Embryonic facial prominence (tissue), 1 donor: Measurements from ENCODE around the gene ARMC2.
"Not testable (repeated sequence)": the region's sequence is repeated elsewhere in the genome, so short reads cannot be mapped to it uniquely, and the experiment has no call there.

Source experiments
- DNase-seq: peaks from one replicate; pipeline ENCODE4 v3.0.0-alpha.2; 2016; ENCODE audit errors: extremely low spot score

The ARMC2 gene

DNA sequence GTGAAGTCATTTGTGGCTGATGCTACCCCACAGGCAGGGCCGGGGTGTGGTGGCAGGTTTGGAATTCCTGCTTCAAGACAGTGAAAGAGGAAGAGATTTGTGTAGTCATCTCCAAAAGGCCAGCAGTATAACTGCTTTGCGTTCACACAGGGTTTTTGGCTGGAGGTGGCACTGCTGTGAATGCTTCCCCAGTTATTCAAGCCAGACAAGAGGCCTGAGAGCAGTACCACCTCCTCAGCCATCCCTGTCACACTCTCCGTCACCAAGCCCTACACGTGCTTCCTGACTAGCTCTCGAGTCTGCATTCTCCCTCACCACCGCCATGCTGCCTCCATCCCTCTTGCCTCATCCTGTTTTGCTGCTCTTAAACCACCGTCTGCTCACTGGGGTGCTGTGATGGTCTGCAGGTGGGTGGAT lies 23.9 kb downstream of the ARMC2 start:
- DNase-seq, result no peak

DNA sequence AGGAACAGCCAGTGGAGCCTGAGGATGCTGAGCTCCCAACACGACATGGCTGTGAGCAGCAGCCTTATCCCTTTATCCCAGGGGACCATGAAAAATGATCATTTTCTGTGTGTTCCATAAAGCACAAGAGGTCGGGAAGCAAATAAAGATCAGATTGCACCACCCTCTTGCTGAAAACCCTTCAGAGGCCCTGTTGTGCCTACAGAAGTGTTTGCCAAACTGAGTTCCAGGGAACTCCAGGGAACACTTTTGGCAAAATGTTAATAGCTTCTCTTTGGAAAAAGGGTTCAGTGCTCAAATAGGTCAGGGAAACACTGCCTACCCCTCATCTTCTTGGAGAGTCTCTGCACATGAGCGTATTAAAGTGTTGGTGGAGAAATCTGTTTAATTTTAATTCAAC lies 24.4 kb downstream of the ARMC2 start:
- no peak for DNase-seq

DNA sequence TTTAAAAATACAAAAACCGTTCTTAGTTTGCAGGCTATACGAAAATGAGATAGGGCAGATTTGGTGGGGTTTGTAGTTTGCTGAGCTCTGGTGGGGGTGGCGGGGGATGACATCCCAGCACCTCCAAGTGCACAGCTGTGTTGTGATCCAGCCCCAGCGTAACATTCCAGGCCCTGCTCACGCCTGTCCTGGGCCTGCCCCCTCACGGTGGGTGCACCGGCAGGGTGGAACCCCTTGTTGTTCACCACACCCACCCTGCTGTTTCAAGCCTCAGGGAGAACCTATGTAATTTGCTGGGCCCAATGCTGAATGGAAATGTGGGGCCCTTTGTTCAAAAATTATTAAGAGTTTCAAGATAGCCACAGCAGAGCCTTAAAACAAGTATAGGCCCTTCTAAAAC lies 25.0 kb downstream of the ARMC2 start:
- DNase-seq, result no peak

DNA sequence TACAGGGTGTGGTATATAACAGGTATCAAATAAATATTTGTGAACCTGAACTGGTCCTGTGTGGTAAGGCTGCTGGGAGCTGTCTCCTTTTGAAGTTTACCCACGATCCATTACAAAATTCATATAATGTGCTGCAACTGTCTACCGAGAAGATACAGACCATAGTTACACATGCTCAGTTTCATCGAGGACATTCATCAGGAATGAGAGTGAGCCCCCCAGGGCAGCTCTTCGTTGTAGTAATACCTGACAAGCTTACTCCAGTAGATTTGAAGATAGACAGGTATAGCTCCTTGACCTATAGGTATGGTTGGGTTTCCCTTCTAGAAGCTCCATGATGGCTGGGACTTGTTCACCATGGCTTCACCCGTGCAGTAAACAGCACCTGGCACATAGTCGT lies 25.7 kb downstream of the ARMC2 start:
- no peak for DNase-seq

DNA sequence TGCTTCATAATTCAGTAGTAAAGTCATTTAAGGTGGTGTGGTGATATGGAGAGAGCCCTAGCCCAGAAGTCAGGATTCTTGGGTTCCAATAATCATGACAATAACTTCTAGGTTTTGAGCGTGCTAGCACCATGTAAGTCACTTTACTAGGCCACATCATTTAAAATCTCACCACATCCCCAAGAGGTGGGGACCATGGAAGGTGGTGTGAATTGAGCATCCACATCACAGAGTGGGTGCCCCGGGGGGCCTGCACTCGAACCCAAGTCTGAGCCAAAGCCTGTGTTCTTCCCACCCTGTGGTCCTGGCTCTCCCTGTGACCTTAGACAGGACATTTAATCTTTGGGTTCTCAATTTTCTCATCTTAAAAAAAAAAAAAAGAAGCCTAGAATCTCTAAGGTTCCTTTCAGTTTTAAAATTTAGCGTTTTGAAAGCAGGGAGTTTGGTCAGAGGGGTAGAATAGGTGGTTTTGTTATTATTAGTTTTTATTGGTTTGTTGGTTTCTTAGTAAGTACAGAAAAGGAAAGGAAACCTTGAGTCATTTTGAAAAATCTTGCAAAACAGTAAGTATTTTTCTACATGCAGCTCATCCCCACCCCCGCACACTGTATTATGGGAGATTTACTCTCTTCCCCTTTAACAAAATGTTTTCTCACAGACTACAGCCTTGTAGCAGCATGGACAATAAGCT lies 26.4 kb downstream of the ARMC2 start:
- no peak for DNase-seq

DNA sequence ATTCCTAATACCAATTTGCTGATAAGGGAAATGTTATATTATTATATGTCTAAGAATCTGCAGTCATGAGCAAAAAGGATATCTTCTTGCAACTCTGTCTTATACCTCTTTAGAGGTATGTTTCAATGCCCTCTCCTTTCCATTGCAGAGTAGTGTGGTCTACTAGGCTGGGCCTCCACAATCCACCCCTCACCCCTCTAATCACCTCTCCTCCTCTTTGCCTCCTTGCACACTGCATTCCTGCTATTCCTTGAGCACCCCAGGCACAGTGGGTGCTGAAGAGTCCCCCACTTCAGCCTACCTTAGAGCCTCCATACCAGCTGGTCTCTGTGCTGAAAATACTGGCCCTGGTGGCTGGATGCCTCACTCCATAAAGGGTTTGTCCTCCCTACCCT lies 26.9 kb downstream of the ARMC2 start:
- no peak for DNase-seq

DNA sequence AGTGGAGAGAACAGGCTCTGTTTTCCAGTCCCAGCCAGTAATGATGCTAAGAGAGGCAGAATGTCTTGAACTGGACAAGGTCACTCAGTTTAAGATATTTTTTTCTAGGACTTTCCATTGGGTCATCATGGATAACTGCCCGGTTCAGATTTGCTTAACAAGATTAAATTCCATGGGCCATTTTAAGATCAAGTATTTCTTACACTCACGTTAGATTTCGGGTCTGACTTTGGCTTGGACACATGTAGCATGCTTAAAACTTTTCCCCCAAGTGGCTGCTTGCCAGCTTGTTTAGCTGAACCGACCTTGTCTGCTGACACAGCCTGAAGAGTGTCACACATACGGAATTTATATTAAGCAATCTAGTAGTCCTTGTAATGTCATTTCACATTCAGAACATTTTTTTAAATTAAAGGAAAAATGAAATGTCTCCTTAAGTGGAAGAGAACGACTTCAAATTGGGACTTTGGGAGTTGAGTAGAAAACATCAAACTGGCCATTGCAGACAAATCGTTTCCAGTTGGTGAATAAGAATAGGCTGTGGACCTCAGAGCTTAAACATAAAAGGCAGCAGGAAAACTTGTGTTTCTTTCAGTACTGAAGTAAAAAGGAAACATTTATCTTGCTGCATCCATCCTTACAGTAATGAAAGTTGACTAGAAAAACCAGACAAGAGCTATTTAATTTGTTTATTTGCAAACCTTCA lies 29.0 kb downstream of the ARMC2 start:
- DNase-seq, result no peak

DNA sequence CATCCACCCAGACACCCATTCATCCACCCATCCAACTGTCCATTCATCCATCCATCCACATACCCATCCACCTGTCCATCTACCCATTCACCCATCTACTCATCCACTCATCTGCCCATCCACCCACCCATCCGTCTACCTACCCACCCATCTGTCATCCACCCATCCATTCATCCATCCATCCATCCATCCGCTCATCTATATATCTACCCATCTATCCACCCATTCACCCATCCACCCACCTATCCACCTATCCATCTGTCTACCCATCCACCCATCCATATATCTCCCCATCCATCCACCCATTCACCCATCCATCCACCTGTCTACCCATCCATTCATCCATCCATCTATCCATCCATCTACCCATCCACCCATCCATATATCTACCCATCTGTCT lies 30.7 kb downstream of the ARMC2 start:
- DNase-seq, result no peak

DNA sequence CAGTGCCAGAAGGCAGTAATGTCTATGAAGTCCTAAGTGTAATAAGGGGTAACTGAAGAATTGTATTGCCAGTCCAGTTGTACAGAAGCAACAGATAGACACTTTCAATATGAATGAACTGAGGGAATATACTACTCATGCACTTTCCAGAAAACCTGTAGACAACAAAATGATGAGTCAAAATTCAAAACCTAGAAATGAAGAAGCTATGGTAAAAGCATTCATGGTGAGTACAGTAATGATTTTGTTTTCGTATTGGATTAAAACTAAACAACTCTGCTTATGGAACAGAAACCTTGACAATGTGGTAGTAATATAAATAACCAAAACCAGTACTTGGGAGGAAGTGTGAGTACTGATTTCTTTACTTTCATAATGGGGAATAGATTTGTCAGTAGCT lies 35.0 kb downstream of the ARMC2 start:
- DNase-seq, result no peak

DNA sequence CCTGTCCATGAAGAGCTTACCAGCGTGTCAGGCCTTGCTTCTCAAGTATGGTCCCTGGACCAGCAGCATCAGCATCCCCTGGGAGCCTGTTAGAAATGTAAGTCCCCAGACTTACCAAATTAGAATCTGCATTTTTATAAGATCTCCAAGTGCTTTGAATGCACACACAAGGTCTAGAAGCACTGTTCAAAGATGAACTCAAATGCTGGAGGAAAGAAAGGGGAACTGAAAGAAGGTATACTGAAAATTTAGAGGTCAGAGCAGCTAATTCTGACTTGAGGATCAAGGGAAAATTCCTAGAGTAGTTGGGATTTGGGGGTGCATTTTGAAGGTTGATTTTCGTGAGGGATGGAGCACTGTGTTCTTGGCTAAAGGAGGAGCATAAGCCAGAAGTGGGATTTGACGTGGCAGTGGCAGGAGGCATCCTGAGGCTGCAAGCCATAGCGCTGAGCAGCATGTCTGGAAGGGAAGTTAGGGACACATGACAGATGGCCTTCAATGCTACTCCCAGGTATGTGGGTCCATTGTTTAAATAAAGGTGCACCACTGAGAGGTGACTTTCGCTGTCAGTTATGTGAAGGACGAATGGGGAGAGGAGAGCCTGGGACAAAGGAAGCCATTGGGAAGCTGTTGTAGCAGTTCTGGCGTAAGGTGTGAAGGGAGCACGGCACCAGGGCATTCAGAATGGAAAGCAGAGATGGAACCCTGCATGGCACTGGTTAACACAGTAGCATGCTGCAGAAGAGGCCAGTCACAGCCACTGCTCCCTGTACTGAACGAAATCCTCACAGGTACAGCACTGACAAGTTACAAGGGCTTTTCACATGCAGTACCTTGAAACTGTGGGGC lies 36.2 kb downstream of the ARMC2 start:
- no peak for DNase-seq

DNA sequence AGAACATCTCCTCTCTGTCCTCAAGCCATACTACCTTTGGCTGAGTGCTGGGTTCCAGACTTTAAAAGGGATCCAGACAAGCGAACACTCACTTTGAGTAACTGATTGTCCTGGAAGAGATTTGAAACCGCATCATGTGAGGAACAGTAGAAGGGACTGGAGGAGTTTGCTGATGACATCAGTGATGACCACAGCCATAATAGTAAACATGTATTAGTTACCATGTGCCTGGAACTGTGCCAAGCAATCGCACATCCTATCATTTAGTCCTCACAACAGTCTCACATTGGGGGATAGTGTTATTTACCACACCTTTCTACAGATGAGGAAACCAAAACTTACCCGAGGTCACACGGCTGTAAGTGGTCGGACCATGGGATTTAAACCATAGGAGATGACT lies 39.8 kb downstream of the ARMC2 start:
- DNase-seq, result no peak

DNA sequence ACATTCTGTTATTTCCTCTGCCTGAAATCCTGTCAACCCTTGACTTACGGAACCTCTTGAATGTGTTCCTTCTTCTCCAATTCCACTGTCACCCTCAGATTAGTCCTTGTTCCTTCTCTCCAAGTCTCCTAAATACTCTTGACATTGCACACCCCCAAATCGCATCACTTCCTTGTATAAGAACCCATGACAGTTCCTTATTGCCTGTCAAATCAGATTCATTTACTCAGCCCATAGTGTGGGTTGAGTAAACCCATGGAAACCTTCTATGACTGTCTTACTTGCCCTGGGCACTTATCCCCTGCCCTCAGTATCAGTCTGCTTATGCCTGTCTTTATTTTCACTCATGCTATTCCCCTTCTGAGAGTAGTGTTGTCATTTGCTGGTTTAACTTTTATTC lies 40.5 kb downstream of the ARMC2 start:
- no peak for DNase-seq

DNA sequence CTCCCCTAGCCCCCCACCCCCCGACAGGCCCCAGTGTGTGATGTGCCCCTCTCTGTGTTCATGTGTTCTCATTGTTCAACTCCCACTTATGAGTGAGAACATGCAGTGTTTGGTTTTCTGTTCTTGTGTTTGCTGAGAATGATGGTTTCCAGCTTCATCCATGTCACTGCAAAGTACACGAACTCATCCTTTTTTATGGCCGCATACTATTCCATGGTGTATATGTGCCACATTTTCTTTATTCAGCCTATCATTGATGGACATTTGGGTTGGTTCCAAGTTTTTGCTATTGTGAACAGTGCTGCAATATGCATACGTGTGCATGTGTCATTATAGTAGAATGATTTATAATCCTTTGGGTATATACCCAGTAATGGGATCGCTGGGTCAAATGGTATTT lies 42.7 kb downstream of the ARMC2 start:
- not testable (repeated sequence) for DNase-seq

DNA sequence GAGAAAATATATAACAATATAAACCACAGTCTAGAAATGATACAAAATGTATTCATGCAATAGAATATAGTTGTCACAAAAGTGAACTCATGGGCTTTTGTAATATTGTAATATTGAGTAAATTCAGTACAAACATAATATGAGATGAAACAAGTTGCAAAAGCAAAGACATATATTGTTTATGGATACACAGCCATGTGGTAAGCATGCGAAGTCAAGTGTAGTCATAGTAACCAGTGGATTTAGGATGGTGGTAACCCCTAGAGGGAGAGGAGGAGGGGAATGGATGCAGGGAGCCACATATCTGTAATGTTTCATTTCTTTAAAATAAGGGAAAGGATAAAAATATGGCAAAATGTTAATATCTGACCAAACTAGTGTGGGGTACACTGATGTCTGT lies 47.3 kb downstream of the ARMC2 start:
- no peak for DNase-seq

DNA sequence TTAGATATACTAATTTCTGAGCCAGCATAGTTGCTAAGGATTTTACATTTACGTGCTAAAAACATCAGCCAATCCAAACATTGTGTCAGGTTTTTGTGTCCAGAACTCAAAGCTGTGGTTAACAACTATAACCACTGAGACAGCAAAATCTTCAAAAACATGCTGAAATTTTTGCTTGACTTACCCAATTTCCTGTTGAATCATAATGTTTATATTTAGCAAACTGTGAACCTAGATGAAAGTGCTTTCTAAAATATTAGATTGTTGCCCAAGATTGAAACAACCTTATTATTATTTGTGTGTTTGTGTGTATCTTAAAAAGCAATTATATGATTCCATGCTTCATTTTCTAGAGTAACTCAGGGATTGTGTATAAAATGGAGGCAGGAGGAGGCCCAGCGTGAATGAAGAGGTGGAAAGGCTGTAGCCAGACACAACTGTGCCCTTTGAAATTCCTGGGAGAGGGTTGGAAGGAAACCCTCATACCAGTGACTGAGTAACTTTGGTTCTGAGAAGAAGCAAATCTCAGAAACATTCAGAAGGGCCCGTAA lies 48.0 kb downstream of the ARMC2 start:
- DNase-seq, result no peak

DNA sequence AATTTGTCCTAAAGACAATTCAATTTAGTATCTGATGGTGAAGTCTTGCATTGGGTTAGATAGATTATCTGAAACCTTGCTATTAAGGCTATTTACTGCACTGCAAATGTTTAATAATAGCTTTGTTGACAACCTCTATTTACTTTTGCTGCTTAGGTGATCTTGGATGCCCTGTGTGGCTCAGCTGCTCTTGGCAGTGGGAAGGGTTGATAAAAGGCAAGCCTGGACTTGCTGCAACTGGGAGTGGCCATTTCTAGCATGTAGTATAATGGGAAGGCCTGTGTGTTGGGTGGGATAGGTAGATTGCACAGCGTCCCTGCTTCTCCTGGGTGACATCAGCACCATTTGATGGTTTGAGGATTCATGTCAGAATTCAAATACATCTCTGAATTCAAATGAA lies 49.1 kb downstream of the ARMC2 start:
- no peak for DNase-seq

DNA sequence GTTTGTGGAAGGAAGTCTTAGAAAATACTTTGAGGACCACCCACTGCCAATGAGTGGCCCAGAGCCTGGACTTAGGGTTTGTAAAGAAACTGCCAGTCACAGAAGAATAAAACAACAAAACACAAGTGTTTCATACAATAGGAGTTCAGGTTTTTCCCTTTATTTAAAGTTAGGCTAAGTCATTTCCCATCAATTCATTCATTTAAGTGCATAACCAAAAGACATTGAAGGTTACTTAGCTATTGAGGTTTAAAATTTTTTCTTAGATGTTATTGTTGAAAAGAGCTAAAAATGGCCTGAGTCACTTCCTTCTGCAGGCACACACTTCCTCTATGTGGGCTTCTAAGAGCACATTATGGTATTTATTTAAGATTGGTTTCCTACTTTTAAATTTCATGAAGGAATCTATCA lies 54.2 kb downstream of the ARMC2 start:
- no peak for DNase-seq

DNA sequence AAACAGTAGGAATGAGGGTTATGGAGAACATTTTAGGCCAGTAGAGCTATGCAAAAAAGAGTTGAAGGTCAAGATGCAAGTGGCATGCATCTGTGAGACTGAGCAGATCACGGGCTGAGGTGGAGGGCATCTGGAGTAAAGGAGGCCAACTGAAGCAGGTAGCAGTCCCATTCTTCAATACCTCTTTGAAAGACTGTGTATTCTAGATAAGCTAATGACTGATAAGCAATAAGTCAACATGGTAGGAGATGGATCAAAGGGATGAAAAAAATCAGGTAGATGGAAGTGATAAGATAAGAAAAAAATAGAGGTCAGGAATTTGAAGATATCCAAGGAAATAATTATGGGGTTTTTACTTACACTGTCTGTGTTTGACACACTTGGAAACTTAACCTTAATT lies 55.6 kb downstream of the ARMC2 start:
- DNase-seq, result no peak

DNA sequence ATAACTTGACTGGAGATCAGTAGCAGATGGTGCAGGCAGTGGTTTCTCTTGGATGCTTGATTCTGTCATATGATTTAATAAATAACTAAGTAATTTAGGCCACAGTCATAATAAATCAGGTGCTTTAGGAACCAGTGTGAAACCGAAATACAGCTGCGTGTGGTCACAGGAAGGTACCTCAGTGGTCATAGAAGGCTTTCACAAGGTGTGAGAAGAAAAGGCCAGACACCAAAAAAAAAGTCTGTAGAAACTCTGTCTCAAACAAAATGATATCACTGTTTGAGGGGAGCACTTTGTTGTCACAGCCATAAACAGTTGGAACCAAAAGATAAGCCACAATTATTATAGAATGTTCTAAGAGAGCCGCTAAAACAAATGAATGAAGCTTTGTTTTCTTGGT lies 56.5 kb downstream of the ARMC2 start:
- no peak for DNase-seq

DNA sequence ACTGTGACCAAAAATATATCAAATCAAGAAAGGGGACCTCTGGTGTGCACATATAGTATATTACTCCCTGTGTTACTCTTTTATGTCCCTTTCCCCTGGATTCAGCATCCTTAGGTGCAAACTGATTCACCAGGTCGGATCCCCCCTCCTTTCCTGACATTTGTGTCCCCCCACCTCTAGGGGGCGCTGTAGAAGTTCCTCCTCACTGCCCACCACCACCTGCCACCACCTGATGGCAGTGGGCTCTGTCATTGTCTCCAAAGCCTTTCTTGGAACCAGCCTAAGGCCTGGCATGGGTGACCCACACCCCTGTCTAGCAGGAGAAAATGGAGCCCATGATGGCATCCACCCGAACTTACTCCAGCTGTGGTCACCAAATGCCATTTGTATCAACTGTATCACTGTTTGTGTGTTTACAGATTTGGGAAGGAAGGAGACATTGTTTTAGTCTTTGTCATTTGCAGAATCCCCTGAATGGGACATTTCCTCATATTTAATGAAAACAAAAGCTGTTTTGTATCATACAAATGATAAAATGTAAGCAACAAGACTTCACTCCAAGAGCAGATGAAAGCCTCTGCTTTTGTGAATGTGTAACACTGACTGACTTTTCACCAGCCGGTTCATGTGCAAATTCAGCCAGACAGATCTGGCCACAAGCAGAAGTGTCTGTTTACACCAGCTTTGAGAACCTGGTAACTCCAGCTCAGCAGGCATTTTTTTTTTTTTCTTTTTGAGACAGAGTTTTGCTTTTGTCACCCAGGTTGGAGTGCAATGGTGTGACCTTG lies 66.2 kb downstream of the ARMC2 start:
- no peak for DNase-seq

DNA sequence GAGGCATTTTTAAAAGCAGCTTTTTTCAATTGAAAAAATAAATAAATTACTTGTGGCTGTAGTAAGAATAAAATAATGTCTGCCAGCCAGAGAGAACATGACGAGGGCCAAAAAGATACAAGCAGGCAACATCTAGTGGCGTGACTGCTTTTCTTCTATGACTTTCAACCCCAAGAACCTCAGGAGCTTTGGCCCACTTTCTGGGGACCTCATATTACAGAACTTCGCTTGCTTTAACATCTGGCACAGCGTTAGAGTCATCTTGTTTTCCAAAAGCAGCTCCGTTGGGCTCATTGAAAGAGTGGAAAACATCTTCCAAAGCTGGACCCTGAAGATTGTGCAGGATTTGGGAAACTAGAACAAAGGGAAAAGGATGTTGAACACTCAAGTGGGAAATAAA lies 67.0 kb downstream of the ARMC2 start:
- DNase-seq, result no peak
